Activated B cell treated with CpG ODN at 0.5 μM for 24 hours (primary cell): ENCODE results near the gene LLGL2. TPM values are rescaled to one million over a fixed set of nuclear protein-coding genes. Genes with fewer than 3 reads are reported as not detected.
A peak's percentile ranks its signal among the peaks of the same experiment; 100 is the strongest.
"Not testable (repeated sequence)": the region's sequence is repeated elsewhere in the genome, so short reads cannot be mapped to it uniquely, and the experiment has no call there.

Experiments
- ATAC-seq: fragments of 200-7000 bp; cut with Tn5 transposase; one replicate; pipeline ENCODE4 v1.10.0; 2021; ENCODE audit warnings: low read depth, mild to moderate bottlenecking, moderate library complexity
- CTCF ChIA-PET: fragments of 350-600 bp; sonication (Branson Sonifier 250); formaldehyde crosslinking; loops from one replicate; lab custom pipeline; 2021; ENCODE audit warnings: antibody characterized with exemption; lab: Charles Lee
- POLR2A ChIA-PET: fragments of 350-600 bp; sonication (Branson Sonifier 250); formaldehyde crosslinking; loops from one replicate; lab custom pipeline; 2021; ENCODE audit warnings: antibody characterized with exemption; lab: Charles Lee
- DNase-seq: peaks from one replicate; pipeline ENCODE4 v3.0.0; 2022
- H3K27ac Mint-ChIP-seq: one replicate; pipeline ENCODE4 v1.8.0; 2020; ENCODE audit warnings: mixed read lengths
- H3K27me3 Mint-ChIP-seq: one replicate; pipeline ENCODE4 v1.8.0; 2021; ENCODE audit warnings: mixed read lengths
- H3K36me3 Mint-ChIP-seq: one replicate; pipeline ENCODE4 v1.8.0; 2021; ENCODE audit warnings: low read depth, mixed read lengths
- H3K4me1 Mint-ChIP-seq: one replicate; pipeline ENCODE4 v1.8.0; 2021; ENCODE audit warnings: mixed read lengths
- H3K4me3 Mint-ChIP-seq: one replicate; pipeline ENCODE4 v1.8.0; 2020; ENCODE audit warnings: mild to moderate bottlenecking, mixed read lengths
- H3K9me3 Mint-ChIP-seq: one replicate; pipeline ENCODE4 v1.8.0; 2020; ENCODE audit warnings: mixed read lengths
- CTCF ChIP-seq: fragments of 200-600 bp; IDR thresholded peaks from one replicate; pipeline ENCODE4 v1.8.0; 2022; ENCODE audit warnings: antibody characterized with exemption, mild to moderate bottlenecking
- intact Hi-C: fragments of 100-400 bp; cut with micrococcal nuclease; formaldehyde crosslinking; loops from one replicate; pipeline ENCODE4 v1.15.1; 2024
- total RNA-seq: library from RNA; stranded (reverse); gene quantifications from 2 replicates; pipeline ENCODE4 v1.2.3, GENCODE V29; 2022

Gene LLGL2
- total RNA-seq, 1 donor from 2014 or later, result 29.9 TPM

- POLR2A ChIA-PET, result no interaction called here
- ATAC-seq (no peak), DNase-seq (no peak)
- no peak overlapping the region for H3K27ac Mint-ChIP-seq
- no peaks in the 10 kb centered on the region for H3K27me3 Mint-ChIP-seq
- intact Hi-C loops, result no loop called here
- peaks cover 14% of the 10 kb centered on the region for H3K4me1 Mint-ChIP-seq
- CTCF ChIA-PET, result no interaction called here
- H3K4me3 Mint-ChIP-seq, result no peak overlapping the region
- TF ChIP-seq CTCF, result no peak
- peaks cover 1% of the 10 kb centered on the region for H3K36me3 Mint-ChIP-seq
- H3K9me3 Mint-ChIP-seq, result no peaks in the 10 kb centered on the region
Measured at GRCh38 chr17:75574404-75575036, 49.0 kb downstream of the LLGL2 start.

GRCh38 chr17:75575197-75575596 lies 49.7 kb downstream of the LLGL2 start:
- Mint-ChIP-seq H3K27ac (no peak overlapping the region), H3K4me1 (peaks cover 14% of the 10 kb centered on the region), H3K4me3 (no peak overlapping the region), H3K27me3 (no peaks in the 10 kb centered on the region), H3K36me3 (peaks cover 1% of the 10 kb centered on the region), H3K9me3 (no peaks in the 10 kb centered on the region)
- ChIA-PET CTCF (no interaction called here), POLR2A (no interaction called here)
- intact Hi-C loops, result no loop called here
- TF ChIP-seq CTCF, result no peak
- ATAC-seq (no peak), DNase-seq (no peak)

GRCh38 chr17:75575728-75576127 lies 50.2 kb downstream of the LLGL2 start:
- no peak for DNase-seq
- no peak for TF ChIP-seq CTCF
- ATAC-seq, result no peak
- Mint-ChIP-seq H3K4me1 (peaks cover 9% of the 10 kb centered on the region), H3K36me3 (peaks cover 1% of the 10 kb centered on the region), H3K4me3 (no peak overlapping the region), H3K27ac (no peak overlapping the region), H3K27me3 (no peaks in the 10 kb centered on the region), H3K9me3 (no peaks in the 10 kb centered on the region)
- ChIA-PET CTCF (no interaction called here), POLR2A (interaction anchor here (1.0 kb wide), 1 partner anchor 58 kb away, joined by 5 read pairs; no protein-coding TSS in a partner anchor)
- intact Hi-C loops, result no loop called here

GRCh38 chr17:75576661-75577060 lies 51.2 kb downstream of the LLGL2 start:
- no peak for TF ChIP-seq CTCF
- no peak overlapping the region for H3K27ac Mint-ChIP-seq
- H3K9me3 Mint-ChIP-seq, result no peaks in the 10 kb centered on the region
- ATAC-seq, result no peak
- DNase-seq, result no peak
- no peaks in the 10 kb centered on the region for H3K27me3 Mint-ChIP-seq
- CTCF ChIA-PET, result no interaction called here
- intact Hi-C loops, result no loop called here
- no peaks in the 10 kb centered on the region for H3K4me1 Mint-ChIP-seq
- POLR2A ChIA-PET, result interaction anchor here (0.6 to 1.0 kb wide), 2 partner anchors 59 to 184 kb away, joined by 5 to 20 read pairs; no protein-coding TSS in a partner anchor
- no peak overlapping the region for H3K4me3 Mint-ChIP-seq
- H3K36me3 Mint-ChIP-seq, result no peaks in the 10 kb centered on the region

GRCh38 chr17:75581121-75581725 lies 55.7 kb downstream of the LLGL2 start:
- ChIA-PET CTCF (interaction anchor here (0.8 kb wide), 1 partner anchor 18 kb away, joined by 3 read pairs; no protein-coding TSS in a partner anchor), POLR2A (interaction anchor here (3.4 kb wide), 1 partner anchor 10 kb away, joined by 13 read pairs; no protein-coding TSS in a partner anchor)
- ATAC-seq, intact Hi-C loops, DNase-seq, H3K27ac Mint-ChIP-seq, H3K4me1 Mint-ChIP-seq, H3K27me3 Mint-ChIP-seq, H3K36me3 Mint-ChIP-seq, H3K9me3 Mint-ChIP-seq: not testable (repeated sequence)
- peak overlapping the region; percentile 45 for H3K4me3 Mint-ChIP-seq

GRCh38 chr17:75583197-75583596 lies 57.7 kb downstream of the LLGL2 start:
- intact Hi-C loops, H3K36me3 Mint-ChIP-seq, H3K4me1 Mint-ChIP-seq, H3K9me3 Mint-ChIP-seq, H3K4me3 Mint-ChIP-seq, DNase-seq, H3K27me3 Mint-ChIP-seq, H3K27ac Mint-ChIP-seq, ATAC-seq: not testable (repeated sequence)
- ChIA-PET POLR2A (interaction anchor here (0.7 kb wide), 3 partner anchors 48 to 545 kb away, joined by 3 to 5 read pairs (median 3); no protein-coding TSS in a partner anchor), CTCF (interaction anchor here (1.2 kb wide), 1 partner anchor 67 kb away, joined by 4 read pairs; the partner anchor contains the start of gene TSEN54)
